22Rv1 (cell line): ENCODE results near the gene CDC73.

Source experiments
- CTCF ChIP-seq: fragments of 450-650 bp; IDR thresholded peaks from 2 replicates; pipeline ENCODE4 v1.5.1; 2017; ENCODE audit warnings: mild to moderate bottlenecking
- ZFX ChIP-seq: fragments of 450-650 bp; IDR thresholded peaks from 2 replicates; pipeline ENCODE4 v1.6.1; 2017; ENCODE audit warnings: antibody characterized with exemption, borderline replicate concordance

- TF ChIP-seq CTCF (no peak), ZFX (no peak)
Observed at GRCh38 chr1:193221651-193222050, 99.8 kb downstream of the CDC73 start.
